Natural killer cell treated with Interleukin-12 subunit alpha and Interleukin-12 subunit beta and Interleukin-15 and Interleukin-18, amount 100 ng/mL, for 72 hours (primary cell): ENCODE measurements around the gene MTHFSD. TPM values are rescaled to one million over a fixed set of nuclear protein-coding genes. Genes with fewer than 3 reads are reported as not detected.
A peak's percentile ranks its signal among the peaks of the same experiment; 100 is the strongest.

Experiments
- ATAC-seq, 2 donors: fragments of 150-1000 bp; cut with Tn5 transposase in 1 of 2; sonication (Bioruptor Pico), chemical (Tn5 transposase) in 1 of 2; 2 replicates each; pipeline ENCODE4 v1.10.0; 2021
- DNase-seq: peaks from one replicate; pipeline ENCODE4 v3.0.0; 2022; ENCODE audit warnings: low spot score
- H3K27ac Mint-ChIP-seq, 2 donors: 1 replicate in 1 of 2; 2 replicates in 1 of 2; pipeline ENCODE4 v1.8.0; 2022; ENCODE audit warnings: mixed read lengths in 2 of 2, mild to moderate bottlenecking in 1 of 2, moderate library complexity in 1 of 2
- H3K27me3 Mint-ChIP-seq, 2 donors: 1 replicate in 1 of 2; 2 replicates in 1 of 2; pipeline ENCODE4 v1.8.0; 2022; ENCODE audit warnings: mixed read lengths in 2 of 2
- H3K36me3 Mint-ChIP-seq: one replicate; pipeline ENCODE4 v1.8.0; 2022; ENCODE audit warnings: mixed read lengths
- H3K4me1 Mint-ChIP-seq, 2 donors: 1 replicate in 1 of 2; 2 replicates in 1 of 2; pipeline ENCODE4 v1.8.0; 2022; ENCODE audit warnings: low read depth in 2 of 2, mixed read lengths in 2 of 2, mild to moderate bottlenecking in 1 of 2
- H3K4me3 Mint-ChIP-seq: one replicate; pipeline ENCODE4 v1.8.0; 2022; ENCODE audit warnings: mixed read lengths
- H3K9me3 Mint-ChIP-seq: 2 replicates; pipeline ENCODE4 v1.8.0; 2022; ENCODE audit warnings: mixed read lengths
- total RNA-seq, 2 donors: library from RNA; stranded (reverse); gene quantifications; one replicate each; pipeline ENCODE4 v1.2.3, GENCODE V29; 2022

The MTHFSD gene
- total RNA-seq, 2 donors from 2014 or later, result 24.3 to 32.8 TPM

GRCh38 chr16:86510465-86511261 lies 44.4 kb downstream of the MTHFSD start, which contains the start of gene FOXF1:
Gene FOXF1 (plus strand): TSS chr16:86510527. CDS start chr16:86510570, 43 bp downstream.
- no peak within 1 kb of the TSS for H3K27ac Mint-ChIP-seq
- ATAC-seq (peak in 1 of 2 donors; percentile 38), DNase-seq (no peak)
- H3K4me3 Mint-ChIP-seq, result peak within 1 kb of the TSS; percentile 86
- peaks cover 50 to 58% of the 10 kb centered on the region in 2 donors for H3K27me3 Mint-ChIP-seq
- peaks cover 20 to 26% of the 10 kb centered on the region in 2 donors for H3K4me1 Mint-ChIP-seq
- H3K9me3 Mint-ChIP-seq, result no peaks in the 10 kb centered on the region
- H3K36me3 Mint-ChIP-seq, result no peaks in the 10 kb centered on the region

- Mint-ChIP-seq H3K9me3 (no peaks in the 10 kb centered on the region), H3K36me3 (no peaks in the 10 kb centered on the region), H3K27ac (no peak overlapping the region), H3K4me1 (peaks cover 20 to 29% of the 10 kb centered on the region in 2 donors), H3K27me3 (peaks cover 52 to 59% of the 10 kb centered on the region in 2 donors), H3K4me3 (peak overlapping the region; percentile 86)
- ATAC-seq (peak in 1 of 2 donors; percentile 48), DNase-seq (no peak)
These were observed 45.1 kb downstream of the MTHFSD start for GRCh38 chr16:86509759-86510464.

- no peak overlapping the region for H3K27ac Mint-ChIP-seq
- peak overlapping the region; percentile 86 for H3K4me3 Mint-ChIP-seq
- no peaks in the 10 kb centered on the region for H3K9me3 Mint-ChIP-seq
- H3K27me3 Mint-ChIP-seq, result peaks cover 55 to 59% of the 10 kb centered on the region in 2 donors
- ATAC-seq (peak; percentile 48 to 67), DNase-seq (no peak)
- H3K4me1 Mint-ChIP-seq, result peaks cover 20 to 29% of the 10 kb centered on the region in 2 donors
- no peaks in the 10 kb centered on the region for H3K36me3 Mint-ChIP-seq
These were observed 45.9 kb downstream of the MTHFSD start for GRCh38 chr16:86508947-86509758.

GRCh38 chr16:86508028-86508946 lies 46.7 kb downstream of the MTHFSD start:
- Mint-ChIP-seq H3K4me1 (peaks cover 20 to 27% of the 10 kb centered on the region in 2 donors), H3K27me3 (peaks cover 58 to 59% of the 10 kb centered on the region in 2 donors), H3K9me3 (no peaks in the 10 kb centered on the region), H3K27ac (peak overlapping the region; percentile 35 to 68), H3K36me3 (no peaks in the 10 kb centered on the region), H3K4me3 (peak overlapping the region; percentile 86)
- no peak for DNase-seq
- no peak for ATAC-seq

- Mint-ChIP-seq H3K4me1 (peaks cover 20 to 27% of the 10 kb centered on the region in 2 donors), H3K36me3 (no peaks in the 10 kb centered on the region), H3K27ac (peak overlapping the region; percentile 35 to 68), H3K4me3 (peak overlapping the region; percentile 63), H3K27me3 (peaks cover 59 to 68% of the 10 kb centered on the region in 2 donors), H3K9me3 (no peaks in the 10 kb centered on the region)
- DNase-seq, result no peak
- ATAC-seq, result no peak
These were observed 47.6 kb downstream of the MTHFSD start for GRCh38 chr16:86507173-86508027.

GRCh38 chr16:86505899-86506864 lies 48.9 kb downstream of the MTHFSD start:
- H3K9me3 Mint-ChIP-seq, result no peaks in the 10 kb centered on the region
- ATAC-seq (no peak), DNase-seq (no peak)
- peak overlapping the region; percentile 15 for H3K4me3 Mint-ChIP-seq
- H3K27ac Mint-ChIP-seq, result no peak overlapping the region
- peaks cover 20 to 24% of the 10 kb centered on the region in 2 donors for H3K4me1 Mint-ChIP-seq
- H3K36me3 Mint-ChIP-seq, result no peaks in the 10 kb centered on the region
- peaks cover 62 to 71% of the 10 kb centered on the region in 2 donors for H3K27me3 Mint-ChIP-seq

- H3K4me3 Mint-ChIP-seq, result no peak overlapping the region
- no peaks in the 10 kb centered on the region for H3K36me3 Mint-ChIP-seq
- H3K27me3 Mint-ChIP-seq, result peaks cover 64 to 78% of the 10 kb centered on the region in 2 donors
- peaks cover 20 to 21% of the 10 kb centered on the region in 2 donors for H3K4me1 Mint-ChIP-seq
- H3K27ac Mint-ChIP-seq, result no peak overlapping the region
- no peaks in the 10 kb centered on the region for H3K9me3 Mint-ChIP-seq
- DNase-seq (no peak), ATAC-seq (no peak)
These were observed 49.7 kb downstream of the MTHFSD start for GRCh38 chr16:86505185-86505898.

GRCh38 chr16:86504315-86505184 lies 50.5 kb downstream of the MTHFSD start:
- ATAC-seq, result no peak
- Mint-ChIP-seq H3K9me3 (no peaks in the 10 kb centered on the region), H3K27ac (no peak overlapping the region), H3K36me3 (no peaks in the 10 kb centered on the region), H3K4me1 (peaks cover 20 to 21% of the 10 kb centered on the region in 2 donors), H3K4me3 (no peak overlapping the region), H3K27me3 (peaks cover 68 to 83% of the 10 kb centered on the region in 2 donors)
- no peak for DNase-seq

- no peak overlapping the region for H3K27ac Mint-ChIP-seq
- H3K36me3 Mint-ChIP-seq, result no peaks in the 10 kb centered on the region
- peaks cover 14 to 17% of the 10 kb centered on the region in 2 donors for H3K4me1 Mint-ChIP-seq
- DNase-seq (no peak), ATAC-seq (no peak)
- H3K9me3 Mint-ChIP-seq, result no peaks in the 10 kb centered on the region
- no peak overlapping the region for H3K4me3 Mint-ChIP-seq
- peaks cover 70 to 84% of the 10 kb centered on the region in 2 donors for H3K27me3 Mint-ChIP-seq
These were observed 51.2 kb downstream of the MTHFSD start for GRCh38 chr16:86503830-86504229.
